Measurements from ENCODE around the gene PRDM10.

The PRDM10 gene

DNA sequence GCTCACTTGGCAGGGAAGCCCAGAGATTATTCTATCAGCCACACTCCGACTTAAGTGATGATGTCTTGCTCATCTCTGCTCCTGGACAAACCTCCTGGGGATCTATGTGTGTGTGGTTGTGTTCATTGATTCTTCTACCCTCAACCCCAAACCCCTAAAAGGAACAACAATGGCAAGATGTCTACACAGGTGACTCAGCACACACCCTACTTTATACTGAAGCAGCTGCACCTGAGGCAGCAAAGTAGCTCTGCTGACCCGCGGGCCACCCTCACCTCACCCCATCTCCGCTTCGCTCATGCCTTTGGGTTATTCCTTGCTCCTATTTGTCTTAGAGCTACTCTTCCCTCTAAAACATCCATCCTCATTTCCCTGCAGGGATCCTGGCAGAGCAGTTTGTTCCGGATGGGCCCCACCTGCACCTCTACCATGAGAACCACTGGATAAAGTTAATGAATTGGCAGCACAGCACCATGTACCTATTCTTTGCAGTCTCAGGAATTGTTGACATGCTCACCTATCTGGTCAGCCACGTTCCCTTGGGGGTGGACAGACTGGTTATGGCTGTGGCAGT is 148.3 kb downstream of the PRDM10 start:
- no peak for DNase-seq (ENCODE audit: low read depth)
- no peak for TF ChIP-seq CTCF (IDR thresholded peaks at IDR 0.05; ENCODE audit: low read length, missing control alignments)
- H3K4me3 ChIP-seq (replicated peaks; ENCODE audit: low read depth, low read length): no peak overlapping the region

DNA sequence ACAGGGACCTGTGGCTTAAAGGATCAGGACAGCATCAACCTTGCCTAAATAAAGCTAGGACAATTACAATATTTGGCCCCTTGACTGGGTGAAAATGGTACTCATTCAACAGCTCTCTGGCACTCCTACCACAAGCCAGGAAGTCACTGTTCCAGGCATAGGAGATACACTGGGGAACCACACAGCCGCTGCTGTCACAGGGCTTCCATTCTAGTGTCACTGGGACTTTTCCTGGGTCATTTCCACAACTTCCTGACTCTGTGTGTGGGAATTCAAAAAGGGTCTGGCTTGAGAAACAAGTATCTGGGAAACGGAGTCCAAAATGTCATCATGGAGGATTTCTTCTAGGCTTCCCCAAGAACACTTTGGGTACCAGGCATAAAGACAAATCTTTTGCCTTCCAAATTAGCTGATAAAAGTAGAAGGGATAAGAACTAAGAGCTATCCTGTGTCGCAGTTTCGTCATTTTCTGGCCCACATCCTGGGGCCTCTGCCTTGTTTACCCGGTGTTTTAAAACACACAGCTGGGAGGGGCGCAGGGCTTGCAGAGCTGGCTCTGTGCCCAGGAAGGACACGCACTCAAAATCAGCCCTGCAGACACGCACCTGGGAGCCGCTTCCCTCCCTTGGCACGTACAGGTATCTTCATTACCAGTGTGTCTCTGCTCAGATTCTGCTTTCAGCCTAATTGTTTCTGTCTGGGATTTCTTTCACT is 149.0 kb downstream of the PRDM10 start:
- no peak overlapping the region for H3K4me3 ChIP-seq (replicated peaks; ENCODE audit: low read depth, low read length)
- TF ChIP-seq CTCF (IDR thresholded peaks at IDR 0.05; ENCODE audit: low read length, missing control alignments): no peak
- peak; percentile 69 for DNase-seq (ENCODE audit: low read depth)

DNA sequence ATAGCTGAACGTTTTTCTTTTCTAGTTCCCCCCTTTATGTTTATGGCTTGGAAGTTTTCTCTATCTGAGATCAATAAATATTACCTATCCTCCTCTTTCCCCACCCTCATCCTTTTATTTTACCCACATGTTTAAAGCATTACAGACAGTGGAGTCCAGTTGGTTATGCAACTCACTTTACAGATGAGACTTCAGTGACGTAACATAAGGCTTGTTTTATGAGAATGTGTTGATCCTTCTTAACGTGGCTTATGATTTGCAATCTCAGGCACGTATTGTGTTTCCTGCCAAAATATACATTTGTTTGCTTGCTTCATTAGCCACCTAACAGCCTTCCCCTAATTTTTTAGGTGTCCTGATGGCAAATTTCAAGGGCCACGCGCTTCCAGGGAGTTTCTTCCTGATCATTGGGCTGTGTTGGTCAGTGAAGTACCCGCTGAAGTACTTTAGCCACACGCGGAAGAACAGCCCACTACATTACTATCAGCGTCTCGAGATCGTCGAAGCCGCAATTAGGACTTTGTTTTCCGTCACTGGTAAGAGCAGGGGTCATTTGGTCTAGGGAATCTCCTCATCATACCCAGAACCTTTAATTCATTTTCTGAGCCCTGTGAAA is 150.4 kb downstream of the PRDM10 start:
- no peak overlapping the region for H3K4me3 ChIP-seq (replicated peaks; ENCODE audit: low read depth, low read length)
- TF ChIP-seq CTCF (IDR thresholded peaks at IDR 0.05; ENCODE audit: low read length, missing control alignments): no peak
- DNase-seq (ENCODE audit: low read depth): no peak

All from fibroblast of pulmonary artery (primary cell).